Measurements from ENCODE around the gene FAM167B.

DNA sequence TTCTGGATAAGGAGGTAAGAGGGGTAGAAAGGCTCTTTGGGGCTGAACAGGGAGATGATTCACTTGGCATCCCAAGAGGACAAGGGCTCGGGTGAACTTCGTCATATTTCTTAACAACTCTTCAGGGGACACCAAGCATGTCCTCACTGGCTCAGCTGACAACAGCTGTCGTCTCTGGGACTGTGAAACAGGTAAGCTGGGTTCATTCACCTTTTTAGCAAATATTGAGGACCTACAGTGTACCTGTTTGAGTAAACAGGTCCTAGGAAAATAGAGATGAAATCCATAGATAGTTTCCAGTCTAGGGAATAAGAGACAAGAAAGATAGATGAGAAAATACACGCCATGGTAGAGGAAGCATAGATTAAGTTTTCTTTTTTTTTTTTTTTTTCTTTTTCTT is 22.7 kb upstream of the FAM167B start:
- TF ChIP-seq POLR2A (IDR thresholded peaks at IDR 0.05) (no peak), EP300 (IDR thresholded peaks at IDR 0.05) (no peak)
- TF ChIP-seq, protein P1, sequence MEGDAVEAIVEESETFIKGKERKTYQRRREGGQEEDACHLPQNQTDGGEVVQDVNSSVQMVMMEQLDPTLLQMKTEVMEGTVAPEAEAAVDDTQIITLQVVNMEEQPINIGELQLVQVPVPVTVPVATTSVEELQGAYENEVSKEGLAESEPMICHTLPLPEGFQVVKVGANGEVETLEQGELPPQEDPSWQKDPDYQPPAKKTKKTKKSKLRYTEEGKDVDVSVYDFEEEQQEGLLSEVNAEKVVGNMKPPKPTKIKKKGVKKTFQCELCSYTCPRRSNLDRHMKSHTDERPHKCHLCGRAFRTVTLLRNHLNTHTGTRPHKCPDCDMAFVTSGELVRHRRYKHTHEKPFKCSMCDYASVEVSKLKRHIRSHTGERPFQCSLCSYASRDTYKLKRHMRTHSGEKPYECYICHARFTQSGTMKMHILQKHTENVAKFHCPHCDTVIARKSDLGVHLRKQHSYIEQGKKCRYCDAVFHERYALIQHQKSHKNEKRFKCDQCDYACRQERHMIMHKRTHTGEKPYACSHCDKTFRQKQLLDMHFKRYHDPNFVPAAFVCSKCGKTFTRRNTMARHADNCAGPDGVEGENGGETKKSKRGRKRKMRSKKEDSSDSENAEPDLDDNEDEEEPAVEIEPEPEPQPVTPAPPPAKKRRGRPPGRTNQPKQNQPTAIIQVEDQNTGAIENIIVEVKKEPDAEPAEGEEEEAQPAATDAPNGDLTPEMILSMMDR (IDR thresholded peaks at IDR 0.05) = no peak

All from ovary (tissue), 3 donors.